Keratinocyte (primary cell): ENCODE measurements around the gene CDCA5. TPM values are rescaled to one million over a fixed set of nuclear protein-coding genes. Genes with fewer than 3 reads are reported as not detected.

Experiments used
- DNase-seq: peaks from one replicate; pipeline ENCODE4 v3.0.0-alpha.2; 2011; ENCODE audit warnings: low read depth, missing footprints, low spot score
- FAIRE-seq: peaks from 2 replicates; lab custom pipeline; 2011; peaks lifted over from hg19 to GRCh38; lab: Jason Lieb, UNC
- H2AFZ ChIP-seq: 2 replicates; pipeline ENCODE4 v1.6.0; 2012; ENCODE audit warnings: low read length, control low read depth, inconsistent platforms; ENCODE audit not compliant: control insufficient read depth
- H3K27ac ChIP-seq: 2 replicates; pipeline ENCODE4 v1.5.1; 2011; ENCODE audit warnings: low read length; ENCODE audit not compliant: control insufficient read depth, insufficient read depth
- H3K27me3 ChIP-seq: 3 replicates; pipeline ENCODE4 v1.6.0; 2011; ENCODE audit warnings: low read length; ENCODE audit not compliant: control insufficient read depth, insufficient read depth; ENCODE audit errors: extremely low read depth
- H3K36me3 ChIP-seq, 2 experiments: 2 replicates in 1 of 2; 3 replicates in 1 of 2; pipeline ENCODE4 v1.5.1; 2011; ENCODE audit warnings: low read length in 2 of 2, mild to moderate bottlenecking in 1 of 2; ENCODE audit not compliant: control insufficient read depth in 2 of 2, insufficient read depth in 2 of 2; ENCODE audit errors: extremely low read depth in 1 of 2
- H3K4me1 ChIP-seq: 3 replicates; pipeline ENCODE4 v1.5.1; 2011; ENCODE audit warnings: low read length; ENCODE audit not compliant: control insufficient read depth, insufficient read depth; ENCODE audit errors: extremely low read depth
- H3K4me2 ChIP-seq: 3 replicates; pipeline ENCODE4 v1.6.0; 2011; ENCODE audit warnings: low read depth, low read length; ENCODE audit not compliant: control insufficient read depth, insufficient read depth; ENCODE audit errors: extremely low read depth
- H3K4me3 ChIP-seq, 3 experiments: fragments of 200-600 bp in 1 of 3; sonication (generic) in 1 of 3; 2 replicates in 2 of 3; 3 replicates in 1 of 3; pipeline ENCODE4 v1.5.1; 2011 to 2016; ENCODE audit warnings: low read length in 3 of 3, mild to moderate bottlenecking in 3 of 3, control low read depth in 2 of 3, inconsistent platforms in 1 of 3, low read depth in 1 of 3, mixed read lengths in 1 of 3, mixed run types in 1 of 3, moderate library complexity in 1 of 3; ENCODE audit not compliant: control insufficient read depth in 2 of 3, insufficient read depth in 2 of 3; ENCODE audit errors: extremely low read depth in 1 of 3
- H3K79me2 ChIP-seq: 2 replicates; pipeline ENCODE4 v1.6.0; 2012; ENCODE audit warnings: low read length; ENCODE audit not compliant: control insufficient read depth, insufficient read depth
- H3K9ac ChIP-seq: 3 replicates; pipeline ENCODE4 v1.6.0; 2011; ENCODE audit warnings: low read length; ENCODE audit not compliant: control insufficient read depth, insufficient read depth; ENCODE audit errors: extremely low read depth
- H3K9me1 ChIP-seq: 3 replicates; pipeline ENCODE4 v1.6.0; 2011; ENCODE audit warnings: low read length; ENCODE audit not compliant: control insufficient read depth, insufficient read depth; ENCODE audit errors: extremely low read depth
- H3K9me3 ChIP-seq: 2 replicates; pipeline ENCODE4 v1.5.1; 2012; ENCODE audit warnings: low read depth, low read length; ENCODE audit not compliant: control insufficient read depth
- H4K20me1 ChIP-seq: 3 replicates; pipeline ENCODE4 v1.6.0; 2011; ENCODE audit warnings: low read length; ENCODE audit not compliant: control insufficient read depth, insufficient read depth; ENCODE audit errors: extremely low read depth
- CTCF ChIP-seq, 3 experiments: IDR thresholded peaks in 1 of 3; conservative IDR thresholded peaks in 1 of 3; optimal IDR thresholded peaks in 1 of 3; 2 replicates in 2 of 3; 3 replicates in 1 of 3; pipeline versions ENCODE3 to v1.5.1; 2011; ENCODE audit warnings: low read length in 3 of 3, mild to moderate bottlenecking in 3 of 3, moderate library complexity in 2 of 3, control low read depth in 1 of 3, inconsistent platforms in 1 of 3; ENCODE audit not compliant: insufficient read depth in 2 of 3; ENCODE audit errors: extremely low read depth in 1 of 3
- EZH2 ChIP-seq: IDR thresholded peaks from one replicate; pipeline ENCODE4 v1.6.1; 2012; ENCODE audit warnings: inconsistent platforms, mild to moderate bottlenecking, low read length, moderate library complexity
- dilution Hi-C: fragments of 300-500 bp; cut with MboI; formaldehyde crosslinking; loops from one replicate; pipeline ENCODE4 v1.7.0; 2020; ENCODE audit warnings: low sequenced_read_pairs; ENCODE audit not compliant: extremely low pct_ligation_motif_present
- polyA plus RNA-seq, 5 experiments: library from polyadenylated mRNA; depleted of rRNA in 3 of 5; stranded (reverse) in 3 of 5; stranded (forward) in 1 of 5; unstranded in 1 of 5; fragments of >200 nt; gene quantifications; 1 replicate in 1 of 5; 2 replicates in 3 of 5; 3 replicates in 1 of 5; pipeline versions ENCODE4 v1.2.1 to v1.2.3, GENCODE V29; 2011 to 2012; ENCODE audit warnings: missing spikeins in 2 of 5, low read depth in 1 of 5, low replicate concordance in 1 of 5

Gene CDCA5
- polyA plus RNA-seq, 1 donor (not counting 4 experiments of a cell fraction or from before 2014, with no cell fraction given), result 8.0 TPM

GRCh38 chr11:65095974-65096806, 12.3 kb upstream of the CDCA5 start, which contains the start of gene VPS51:
Gene VPS51, plus strand, starts transcription at chr11:65096214. Its CDS starts 37 bp downstream, at chr11:65096251.
- Histone ChIP-seq H3K36me3 (peaks cover 0 to 2% of the 10 kb centered on the region in 2 experiments), H3K27ac (peak within 1 kb of the TSS; percentile 81), H3K4me2 (peak within 1 kb of the TSS; percentile 82), H3K27me3 (no peaks in the 10 kb centered on the region), H3K79me2 (peaks cover 11% of the 10 kb centered on the region), H3K9me1 (no peaks in the 10 kb centered on the region), H2AFZ (peak within 1 kb of the TSS; percentile 98), H3K4me1 (peaks cover 10% of the 10 kb centered on the region), H4K20me1 (no peaks in the 10 kb centered on the region), H3K9me3 (no peaks in the 10 kb centered on the region), H3K9ac (peak within 1 kb of the TSS; percentile 82), H3K4me3 (peak within 1 kb of the TSS; percentile 69 to 88 (median 80))
- no peak for TF ChIP-seq CTCF (optimal IDR thresholded peaks at IDR 0.05 in 1 of 3, IDR thresholded peaks at IDR 0.05 in 1 of 3, conservative IDR thresholded peaks at IDR 0.05 in 1 of 3; ENCODE audit: extremely low read depth in 1 of 3, insufficient read depth in 2 of 3, low read length in 3 of 3)
- no peak for TF ChIP-seq EZH2
- dilution Hi-C loops, result no loop called here
- DNase-seq (no peak), FAIRE-seq (peak; percentile 39)

GRCh38 chr11:65095427-65095826, 11.6 kb upstream of the CDCA5 start:
- TF ChIP-seq CTCF (optimal IDR thresholded peaks at IDR 0.05 in 1 of 3, IDR thresholded peaks at IDR 0.05 in 1 of 3, conservative IDR thresholded peaks at IDR 0.05 in 1 of 3; ENCODE audit: extremely low read depth in 1 of 3, insufficient read depth in 2 of 3, low read length in 3 of 3) (no peak), EZH2 (no peak)
- Histone ChIP-seq H4K20me1 (no peaks in the 10 kb centered on the region), H3K9ac (peak overlapping the region; percentile 82), H3K4me3 (peak overlapping the region in 2 of 3 experiments; percentile 69 to 88), H3K4me1 (peaks cover 10% of the 10 kb centered on the region), H3K79me2 (peaks cover 11% of the 10 kb centered on the region), H3K9me3 (no peaks in the 10 kb centered on the region), H3K36me3 (peaks cover 0 to 2% of the 10 kb centered on the region in 2 experiments), H3K9me1 (no peaks in the 10 kb centered on the region), H3K27me3 (no peaks in the 10 kb centered on the region), H3K27ac (peak overlapping the region; percentile 8), H2AFZ (peak overlapping the region; percentile 98), H3K4me2 (peak overlapping the region; percentile 82)
- no peak for DNase-seq
- FAIRE-seq, result no peak
- dilution Hi-C loops, result no loop called here
